PFSK-1 (cell line): ENCODE measurements around the gene TUBB4A.

ENCODE experiments used
- FOXP2 ChIP-seq: optimal IDR thresholded peaks from 2 replicates; pipeline ENCODE3; 2011; ENCODE audit warnings: borderline replicate concordance, control low read depth, inconsistent platforms; ENCODE audit not compliant: insufficient read depth; ENCODE audit errors: extremely low read length, extremely low read depth
- POLR2AphosphoS5 ChIP-seq: IDR thresholded peaks from 2 replicates; pipeline ENCODE4 v1.6.1; 2012; ENCODE audit warnings: low read depth, mild to moderate bottlenecking, control low read depth, low read length, moderate library complexity
- REST ChIP-seq, 2 experiments: IDR thresholded peaks; 2 replicates each; pipeline versions ENCODE4 v1.6.1 to v1.8.0; 2011 to 2012; ENCODE audit warnings: low read depth in 2 of 2, low read length in 2 of 2, control low read depth in 1 of 2, inconsistent platforms in 1 of 2, mild to moderate bottlenecking in 1 of 2, moderate library complexity in 1 of 2; ENCODE audit not compliant: insufficient read depth in 1 of 2
- SIN3A ChIP-seq: IDR thresholded peaks from 2 replicates; pipeline ENCODE4 v1.6.1; 2012; ENCODE audit warnings: mild to moderate bottlenecking, low read length, moderate library complexity, borderline replicate concordance; ENCODE audit not compliant: insufficient read depth
- TAF1 ChIP-seq: IDR thresholded peaks from 2 replicates; pipeline ENCODE4 v1.6.1; 2012; ENCODE audit warnings: low read length, control low read depth, borderline replicate concordance; ENCODE audit not compliant: insufficient read depth

The TUBB4A gene

GRCh38 chr19:6499052-6499790 is 2.9 kb downstream of the TUBB4A start:
- no peak for TF ChIP-seq TAF1
- no peak for TF ChIP-seq POLR2AphosphoS5
- TF ChIP-seq FOXP2 = no peak
- TF ChIP-seq REST (IDR thresholded peaks at IDR 0.05; ENCODE audit: insufficient read depth in 1 of 2, low read depth in 2 of 2, low read length in 2 of 2) = no peak
- no peak for TF ChIP-seq SIN3A

- TF ChIP-seq POLR2AphosphoS5 (no peak), FOXP2 (no peak), SIN3A (no peak), TAF1 (no peak), REST (IDR thresholded peaks at IDR 0.05; ENCODE audit: insufficient read depth in 1 of 2, low read depth in 2 of 2, low read length in 2 of 2) (no peak)
Observed at GRCh38 chr19:6498294-6499036, 3.6 kb downstream of the TUBB4A start.

- no peak for TF ChIP-seq TAF1
- TF ChIP-seq POLR2AphosphoS5 = no peak
- no peak for TF ChIP-seq REST (IDR thresholded peaks at IDR 0.05; ENCODE audit: insufficient read depth in 1 of 2, low read depth in 2 of 2, low read length in 2 of 2)
- TF ChIP-seq SIN3A = no peak
- no peak for TF ChIP-seq FOXP2
Observed at GRCh38 chr19:6495947-6496346, 6.2 kb downstream of the TUBB4A start.

GRCh38 chr19:6494438-6495036 is 7.6 kb downstream of the TUBB4A start:
- no peak for TF ChIP-seq SIN3A
- TF ChIP-seq POLR2AphosphoS5 = no peak
- TF ChIP-seq FOXP2 = no peak
- no peak for TF ChIP-seq TAF1
- TF ChIP-seq REST (IDR thresholded peaks at IDR 0.05; ENCODE audit: insufficient read depth in 1 of 2, low read depth in 2 of 2, low read length in 2 of 2) = no peak
